KBM-7 (cell line): ENCODE measurements around the gene MS4A13.
"Not testable (repeated sequence)": the region's sequence is repeated elsewhere in the genome, so short reads cannot be mapped to it uniquely, and the experiment has no call there.

Experiments
- DNase-seq: peaks from one replicate; pipeline ENCODE4 v3.0.0-alpha.2; 2015
- in situ Hi-C: fragments of 300-500 bp; cut with MboI; formaldehyde crosslinking; loops from 2 replicates; pipeline ENCODE4 v1.14.3; 2020; ENCODE audit warnings: low sequenced_read_pairs, low pct_unique_long_range_greater_than_20kb, mixed read lengths

Gene MS4A13, protein sequence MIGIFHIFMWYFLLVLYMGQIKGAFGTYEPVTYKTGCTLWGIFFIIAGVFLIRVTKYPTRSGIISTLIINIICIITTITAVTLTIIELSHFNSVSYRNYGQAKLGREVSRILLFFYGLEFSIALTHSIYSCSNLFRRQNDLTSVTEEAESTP

DNA sequence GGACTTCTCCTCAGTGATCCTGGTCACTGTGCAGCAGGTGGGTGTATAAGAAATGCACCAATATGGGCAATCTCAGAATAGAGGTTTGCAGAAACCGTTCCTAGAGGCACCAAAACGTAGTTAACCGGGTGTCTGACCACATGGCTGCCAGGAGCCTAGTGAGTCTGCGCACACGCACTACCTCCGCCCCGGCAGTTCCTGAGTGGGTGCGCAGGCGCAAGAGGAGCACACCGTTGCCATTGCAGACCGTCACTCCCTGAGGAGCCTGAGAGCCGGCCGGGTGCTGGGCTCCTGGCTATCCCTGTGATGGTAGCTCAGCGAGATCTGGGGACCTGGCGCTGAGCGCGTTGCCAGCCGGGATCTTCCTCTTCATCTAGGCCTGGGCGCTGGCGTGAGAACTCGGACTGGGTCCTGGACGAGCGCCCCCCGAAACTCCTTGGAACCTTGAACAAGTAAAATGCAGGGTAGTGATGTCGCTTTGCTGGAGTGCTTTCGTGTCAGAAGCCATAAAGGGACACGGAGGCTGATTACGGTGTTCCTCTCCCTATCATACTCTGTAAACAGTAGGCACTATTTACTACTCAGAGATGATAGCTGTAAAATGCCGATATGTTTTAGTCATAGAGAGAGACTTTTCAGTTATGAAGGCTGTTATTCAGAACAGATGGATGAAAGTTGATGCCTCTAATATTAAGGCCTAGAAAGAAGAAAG lies at the start of gene MS4A13:
MS4A13 (plus strand) TSS at position 249 of the 712 bp plus-strand sequence. CDS start 2,692 bp downstream, outside the sequence.
- in situ Hi-C loops, result no loop called here

DNA sequence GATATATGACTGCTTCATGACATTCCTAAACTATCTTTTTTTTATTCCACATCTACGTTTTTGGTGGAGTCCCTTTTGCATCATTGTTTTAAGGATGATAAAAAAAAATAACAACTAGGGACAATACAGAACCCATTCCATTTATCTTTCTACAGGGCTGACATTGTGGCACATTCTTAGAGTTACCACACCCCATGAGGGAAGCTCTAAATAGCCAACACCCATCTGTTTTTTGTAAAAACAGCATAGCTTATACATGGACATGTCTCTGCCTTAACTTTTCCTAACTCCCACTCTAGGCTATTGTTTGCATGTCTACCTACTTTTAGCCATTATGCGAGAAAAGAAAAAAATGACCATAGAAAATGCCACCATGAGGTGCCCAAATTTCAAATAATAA lies 46.4 kb upstream of the MS4A13 start:
- in situ Hi-C loops, result no loop called here
- DNase-seq, result no peak

More for the DNA sequence above, at the start of gene MS4A13:
- DNase-seq, result no peak

DNA sequence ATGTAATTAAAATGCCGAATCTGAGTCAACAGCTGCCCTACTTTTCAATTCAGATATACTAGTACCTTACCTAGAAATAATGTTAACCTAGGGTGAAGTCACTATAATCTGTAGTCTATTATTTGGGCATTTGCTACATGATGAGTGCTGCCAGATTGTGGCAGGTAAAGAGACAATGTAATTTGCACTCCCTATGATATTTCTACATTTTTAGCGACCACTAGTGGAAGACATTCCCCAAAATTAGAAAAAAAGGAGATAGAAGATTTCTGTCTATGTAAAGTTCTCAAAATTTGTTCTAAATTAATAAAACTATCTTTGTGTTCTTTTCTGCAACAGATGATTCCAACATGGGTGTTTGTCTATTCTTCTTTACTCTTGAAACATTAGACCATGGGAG lies 45.5 kb upstream of the MS4A13 start:
- in situ Hi-C loops, result no loop called here
- no peak for DNase-seq

DNA sequence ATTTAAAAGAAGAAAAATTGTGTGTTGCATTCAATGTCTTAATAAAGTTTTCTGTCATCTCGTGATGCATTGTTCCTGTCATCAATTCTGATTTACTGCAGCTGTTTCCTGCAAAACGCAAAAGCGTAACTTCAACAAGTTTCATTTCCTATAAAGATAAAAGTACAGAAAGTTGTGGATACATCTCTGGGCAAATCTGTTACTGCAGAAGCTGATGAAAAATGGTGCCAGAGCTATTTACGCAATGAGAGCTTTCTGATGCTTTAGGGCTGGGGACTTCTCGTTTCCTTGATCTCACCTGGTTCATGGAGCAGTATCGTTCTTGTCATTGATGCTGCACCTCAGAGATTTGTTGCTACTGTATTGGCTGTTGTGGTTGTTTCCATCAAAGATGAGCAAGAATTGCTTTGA lies 38.2 kb upstream of the MS4A13 start:
- DNase-seq, result no peak
- in situ Hi-C loops, result no loop called here

DNA sequence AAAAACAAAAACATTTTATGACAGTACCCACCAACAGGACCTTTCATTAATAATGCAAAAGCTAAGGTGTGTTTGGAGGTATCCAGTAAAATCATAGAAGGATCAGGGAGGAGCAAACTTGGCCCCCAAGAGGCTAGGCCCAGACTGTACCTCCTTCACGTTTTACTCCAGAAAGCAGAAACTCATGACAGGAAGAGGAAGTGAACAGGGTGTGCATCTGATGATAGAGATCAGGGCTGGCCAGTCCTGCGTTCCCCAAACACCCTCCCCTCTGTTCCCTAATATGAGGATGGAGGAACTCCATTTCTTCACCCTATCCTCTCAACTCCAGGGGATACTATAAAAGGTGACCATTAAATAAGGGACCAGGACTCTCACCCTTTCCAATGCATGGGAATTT lies 32.8 kb upstream of the MS4A13 start:
- in situ Hi-C loops, result loop anchor here (10.0 kb wide), 1 partner anchor 138 kb away; no protein-coding TSS in a partner anchor
- DNase-seq, result peak; percentile 84

DNA sequence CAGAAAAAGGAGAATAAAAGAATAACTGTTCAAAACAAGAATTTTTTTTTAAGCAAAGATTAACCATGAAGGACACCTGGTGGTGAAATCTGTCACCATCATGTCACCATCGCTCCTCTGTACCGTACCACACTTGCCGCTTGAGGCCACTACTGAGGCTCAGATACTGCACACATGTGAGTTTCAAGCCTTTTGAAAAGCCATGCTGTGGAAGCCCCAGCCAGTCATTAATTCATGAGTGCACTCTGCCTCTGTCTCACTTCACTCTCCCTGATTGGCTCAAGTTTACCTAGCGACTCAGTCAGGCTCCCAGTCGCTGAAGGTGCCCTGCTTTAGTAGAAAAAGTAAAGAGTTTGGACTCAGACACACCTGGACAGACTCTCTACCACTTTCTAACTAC lies 29.2 kb upstream of the MS4A13 start:
- in situ Hi-C loops, result loop anchor here (10.0 kb wide), 1 partner anchor 141 kb away; no protein-coding TSS in a partner anchor
- DNase-seq, result peak; percentile 95

DNA sequence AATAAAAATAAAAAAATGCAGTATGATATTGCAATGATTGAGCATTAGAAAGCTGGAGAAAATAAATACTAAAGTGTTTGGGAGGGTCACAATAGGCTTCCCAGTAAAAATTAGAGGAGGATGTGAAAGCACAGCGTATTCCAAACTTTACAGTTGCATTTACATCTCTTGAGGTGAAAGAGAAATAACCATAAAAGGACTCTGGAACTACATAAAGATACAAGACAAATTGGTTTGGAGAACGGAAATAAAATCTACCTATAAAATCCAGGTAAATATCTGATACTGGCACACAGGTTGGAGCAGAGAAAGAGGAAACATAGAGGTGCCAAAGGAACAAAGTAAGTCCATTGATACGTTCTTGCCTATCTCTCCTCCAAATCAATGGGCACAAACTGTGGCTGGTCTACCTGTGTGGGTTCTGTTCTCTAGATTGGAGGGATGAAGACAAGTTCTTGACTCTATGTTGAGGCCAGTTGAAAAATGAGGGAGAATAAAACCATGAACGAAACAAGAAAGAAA lies 22.6 kb upstream of the MS4A13 start, which contains the start of gene MS4A12:
MS4A12 (plus strand) TSS at position 291 of the 522 bp plus-strand sequence. CDS start 4,541 bp downstream, outside the sequence.
- no peak for DNase-seq
- in situ Hi-C loops, result no loop called here

DNA sequence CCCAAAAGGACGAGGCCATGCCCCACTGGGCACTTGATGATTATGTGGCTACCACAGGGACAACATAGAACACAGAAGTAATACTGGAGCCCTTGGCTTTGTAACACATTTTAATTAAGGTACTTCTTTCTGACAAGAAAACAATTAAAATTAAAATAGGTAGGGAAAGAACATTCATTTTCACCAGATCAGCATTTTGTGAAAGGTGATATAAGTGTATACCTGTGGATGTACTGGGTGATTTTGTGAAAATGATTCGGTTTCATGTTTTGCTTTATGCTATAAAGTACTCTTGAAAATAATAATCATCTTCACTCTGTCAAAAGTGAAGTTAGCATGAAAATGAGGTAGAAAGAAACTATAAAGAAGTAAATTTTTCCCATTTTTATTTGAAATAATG lies 21.7 kb upstream of the MS4A13 start:
- in situ Hi-C loops, result no loop called here
- no peak for DNase-seq

DNA sequence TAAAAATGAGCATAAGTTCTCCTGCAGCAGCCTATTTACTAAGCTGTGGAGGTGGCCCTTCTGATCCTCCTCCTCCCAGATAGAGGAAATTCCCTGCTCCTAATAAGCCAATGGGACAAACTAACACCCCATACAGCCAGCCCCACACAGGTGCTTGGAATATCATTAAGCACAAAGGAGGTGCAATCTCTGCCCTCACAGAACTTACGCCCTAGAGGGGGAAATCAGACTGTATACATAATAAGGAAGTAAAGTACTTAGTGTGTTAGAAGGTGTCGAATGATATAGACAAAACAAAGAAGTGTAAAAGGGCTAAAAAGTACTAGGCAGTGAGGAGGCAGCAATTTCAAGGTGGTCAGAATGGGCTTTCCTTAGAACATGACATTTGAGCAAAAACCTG lies 16.8 kb upstream of the MS4A13 start:
- DNase-seq, result peak; percentile 51
- in situ Hi-C loops, result no loop called here

DNA sequence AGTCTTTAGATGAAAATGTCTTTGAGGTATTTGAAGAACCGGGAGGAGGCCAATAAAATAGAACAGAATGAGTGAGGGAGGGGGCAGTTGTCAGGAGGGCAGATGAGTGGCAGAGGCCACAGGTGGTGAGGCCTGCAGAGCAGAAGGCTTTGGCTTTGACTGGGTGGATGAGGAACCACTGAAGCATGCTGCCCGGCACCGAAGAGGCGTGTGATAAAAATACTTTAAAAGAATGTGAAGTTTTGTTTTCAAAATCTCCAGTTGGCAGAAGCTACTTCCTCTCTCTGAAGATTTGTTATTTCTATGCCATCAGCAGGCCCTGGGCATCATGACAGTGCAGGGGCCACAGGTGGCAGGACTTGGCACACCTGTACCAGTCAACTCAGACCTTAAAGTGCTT lies 16.3 kb upstream of the MS4A13 start:
- DNase-seq, result peak; percentile 34
- in situ Hi-C loops, result no loop called here

DNA sequence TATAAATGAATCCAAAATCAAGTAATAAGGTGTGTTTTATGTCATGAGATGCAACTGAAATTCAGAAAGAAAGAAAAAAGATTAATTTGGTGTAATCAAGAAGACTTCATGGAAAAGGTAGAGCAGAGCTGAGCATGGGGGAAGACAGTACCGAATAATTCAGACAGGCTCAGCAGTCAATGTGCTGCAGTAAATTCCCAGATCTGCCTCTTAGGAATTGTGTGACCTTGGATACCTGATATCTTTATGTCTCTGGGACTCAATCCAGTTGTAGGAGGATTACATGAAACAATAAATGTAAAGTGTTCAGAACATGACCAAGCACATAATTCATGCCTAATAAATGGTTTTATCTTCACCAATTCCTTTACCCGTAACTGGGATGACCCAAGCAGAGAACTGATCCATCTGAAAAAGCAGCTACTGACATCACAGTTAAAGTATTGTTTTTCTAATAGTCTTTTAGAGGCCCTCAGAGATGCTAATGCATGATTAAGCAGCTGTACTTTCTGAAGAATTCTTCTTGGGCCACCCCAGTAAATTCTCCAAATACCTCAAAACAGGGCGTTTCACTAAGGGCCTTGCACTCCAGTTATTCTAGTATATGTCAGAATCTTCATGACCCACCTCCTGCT lies 14.8 kb upstream of the MS4A13 start:
- DNase-seq, result no peak
- in situ Hi-C loops, result no loop called here

DNA sequence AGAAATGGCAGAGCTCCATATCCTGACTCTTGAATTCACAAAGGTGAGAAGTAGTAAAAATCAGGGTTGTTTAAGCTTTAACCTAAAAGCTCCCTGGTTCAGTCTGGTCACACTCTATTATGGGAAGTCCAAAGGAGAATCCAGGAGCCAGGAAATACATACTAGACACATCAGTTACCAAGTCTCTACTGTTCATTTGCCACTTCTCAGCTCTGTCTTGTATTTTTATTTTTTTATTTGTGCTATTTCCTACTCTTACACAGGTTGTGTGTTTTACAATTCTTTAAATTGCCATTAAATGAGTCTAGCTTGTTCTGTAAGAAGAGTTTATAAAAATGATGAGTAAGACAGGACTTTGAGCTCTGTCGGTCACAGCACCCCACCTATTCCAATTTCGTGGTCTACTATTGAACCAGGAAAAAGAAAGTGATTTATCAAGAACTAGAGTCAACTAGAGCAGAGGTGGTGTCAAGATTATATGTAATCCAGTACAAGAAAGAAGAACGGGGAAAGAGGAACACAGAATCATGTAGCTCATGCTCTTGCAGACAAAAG lies 12.9 kb upstream of the MS4A13 start:
- in situ Hi-C loops, result no loop called here
- no peak for DNase-seq

DNA sequence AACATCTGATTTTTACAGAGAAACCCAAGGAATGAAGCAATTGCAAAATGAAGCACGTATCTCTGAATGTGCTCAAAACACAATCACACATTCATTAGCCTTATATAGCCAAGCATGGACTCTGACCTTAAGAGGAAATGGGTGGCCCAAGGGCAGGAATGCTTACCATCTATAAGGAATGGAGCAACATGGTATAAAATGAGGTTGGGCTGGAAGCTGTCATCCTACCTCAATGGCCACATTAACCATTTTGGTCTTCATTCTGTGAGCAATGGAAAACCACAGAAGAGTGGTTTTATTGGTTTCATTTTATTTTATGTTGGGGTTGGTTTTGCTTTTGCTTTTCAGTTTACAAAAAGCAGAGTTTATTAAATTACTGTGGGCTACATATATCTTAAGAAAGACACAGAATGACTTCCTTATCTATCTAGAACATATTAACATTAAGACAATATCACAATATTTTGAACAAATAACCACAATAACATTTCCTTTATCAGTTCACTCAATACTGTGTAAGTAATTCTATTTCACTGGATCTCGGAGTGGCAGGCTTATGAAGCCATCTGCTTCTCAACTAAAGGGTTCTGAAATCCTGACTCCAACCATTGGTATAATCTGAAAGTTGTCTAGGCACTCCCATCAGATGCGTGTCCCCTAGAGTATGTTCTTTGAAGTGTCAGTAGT lies 10.8 kb upstream of the MS4A13 start:
- in situ Hi-C loops, result no loop called here
- no peak for DNase-seq

DNA sequence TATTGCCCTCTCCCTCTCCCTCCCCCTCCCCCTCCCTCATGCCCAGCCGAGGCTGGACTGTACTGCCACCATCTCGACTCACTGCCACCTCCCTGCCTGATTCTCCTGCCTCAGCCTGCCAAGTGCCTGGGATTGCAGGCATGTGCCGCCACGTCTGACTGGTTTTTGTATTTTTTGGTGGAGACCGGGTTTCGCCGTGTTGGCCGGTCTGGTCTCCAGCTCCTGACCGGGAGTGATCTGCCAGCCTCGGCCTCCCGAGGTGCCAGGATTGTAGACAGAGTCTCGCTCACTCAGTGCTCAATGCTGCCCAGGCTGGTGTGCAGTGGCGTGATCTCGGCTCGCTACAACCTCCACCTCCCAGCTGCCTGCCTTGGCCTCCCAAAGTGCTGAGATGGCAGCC lies 5.6 kb upstream of the MS4A13 start:
- in situ Hi-C loops, DNase-seq: not testable (repeated sequence)

DNA sequence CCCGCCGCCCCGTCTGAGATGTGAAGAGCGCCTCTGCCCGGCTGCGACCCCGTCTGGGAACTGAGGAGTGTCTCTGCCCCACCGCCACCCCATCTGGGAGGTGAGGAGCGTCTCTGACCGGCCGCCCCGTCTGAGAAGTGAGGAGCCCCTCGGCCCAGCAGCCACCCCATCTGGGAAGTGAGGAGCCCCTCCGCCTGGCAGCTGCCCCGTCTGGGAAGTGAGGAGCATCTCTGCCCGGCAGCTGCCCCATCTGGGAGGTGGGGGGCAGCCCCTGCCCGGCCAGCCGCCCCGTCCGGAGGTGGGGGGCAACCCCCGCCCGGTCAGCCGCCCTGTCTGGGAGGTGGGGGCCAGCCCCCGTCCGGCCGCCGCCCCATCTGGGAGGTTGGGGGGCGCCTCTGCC lies 5.0 kb upstream of the MS4A13 start:
- in situ Hi-C loops, DNase-seq: not testable (repeated sequence)

DNA sequence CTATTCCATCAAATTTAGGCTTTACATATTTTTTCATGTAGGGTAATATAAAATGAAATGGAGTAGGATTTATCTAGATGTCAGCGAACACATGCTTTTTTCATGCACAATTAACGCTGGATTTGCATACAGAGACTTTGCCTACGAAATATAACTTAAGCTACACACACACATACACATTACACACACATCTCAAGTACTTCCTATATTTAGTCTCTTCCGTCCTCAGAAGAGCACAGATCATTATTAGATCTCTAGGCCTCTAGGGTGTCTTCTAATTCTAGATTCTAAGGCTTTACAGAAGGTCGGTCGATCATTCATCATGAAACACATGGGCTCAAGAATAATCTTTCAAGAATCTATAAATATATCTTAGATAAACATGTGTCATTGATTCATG lies 3.8 kb upstream of the MS4A13 start:
- in situ Hi-C loops, result no loop called here
- no peak for DNase-seq

DNA sequence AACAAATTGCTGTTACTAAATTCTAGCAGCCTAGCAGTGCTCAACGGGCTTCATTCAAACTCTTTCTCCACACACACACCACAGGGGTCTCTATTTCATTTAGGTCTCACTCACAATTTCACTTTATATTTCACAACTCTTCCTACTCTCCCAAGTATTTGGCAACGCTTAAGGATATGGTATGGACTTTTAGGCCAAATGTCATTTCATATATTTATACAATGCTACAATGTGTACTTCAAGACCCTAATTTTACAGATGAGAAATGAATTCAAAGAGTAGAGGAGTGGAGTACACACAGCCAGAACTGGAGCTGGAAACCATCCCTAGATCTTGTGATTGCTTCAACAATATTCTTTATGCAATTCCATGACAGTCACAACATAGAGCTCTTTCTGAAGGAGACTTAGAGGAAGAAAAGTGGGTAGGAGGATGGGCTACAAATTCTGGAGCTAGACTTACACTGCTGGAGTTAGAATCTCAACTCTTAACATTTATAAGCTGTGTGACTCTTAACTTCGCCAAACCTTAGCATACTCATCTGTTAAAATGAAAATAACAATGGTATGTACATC lies 2.5 kb upstream of the MS4A13 start:
- DNase-seq, result no peak
- in situ Hi-C loops, result no loop called here

DNA sequence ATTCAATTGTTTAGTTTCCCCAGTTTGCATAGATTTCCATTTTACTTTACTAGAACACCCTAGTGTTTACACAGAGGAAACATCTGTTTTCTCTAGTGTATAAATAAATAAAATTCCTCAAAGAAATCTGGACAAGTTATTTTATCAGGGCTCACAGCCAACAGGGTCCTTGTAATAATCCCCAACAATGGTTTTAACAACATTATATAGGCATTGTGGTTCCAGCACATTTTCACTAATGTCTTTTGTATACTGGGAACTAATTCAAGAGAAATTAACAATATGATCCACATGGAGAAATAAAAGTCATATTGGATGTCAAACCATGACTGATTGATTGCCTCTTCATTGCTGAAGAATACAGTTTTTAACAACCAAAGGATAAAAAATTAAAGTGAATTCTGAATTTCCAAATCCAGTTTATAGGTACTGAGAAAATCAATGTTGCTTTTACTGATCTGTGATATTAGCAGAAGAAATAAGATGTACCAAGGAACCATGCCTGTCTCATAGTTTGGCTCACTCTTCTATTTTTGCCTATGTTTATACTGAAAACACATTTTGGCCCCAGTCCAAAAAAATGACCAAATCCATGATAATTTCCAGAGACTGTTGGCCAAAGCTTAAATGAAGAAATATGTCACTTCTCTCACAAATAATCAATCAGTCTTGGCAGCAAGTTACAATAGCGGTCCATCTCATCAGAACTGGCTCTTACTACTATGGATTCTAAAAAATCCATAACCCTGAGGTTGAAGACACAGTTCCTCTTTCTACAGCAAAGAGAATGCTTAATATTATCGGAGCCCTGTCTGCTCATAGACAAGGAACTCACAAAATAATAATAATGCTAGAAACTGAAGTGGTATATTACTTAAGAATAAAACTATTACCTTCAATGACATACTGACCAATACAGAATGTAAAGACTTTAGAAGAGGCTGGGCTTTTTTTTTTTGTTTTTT lies 1.4 kb upstream of the MS4A13 start:
- DNase-seq, result peak; percentile 35
- in situ Hi-C loops, result no loop called here
